Hepatocyte (in vitro differentiated cells): ENCODE measurements around the gene KRT20. TPM values are rescaled to one million over a fixed set of nuclear protein-coding genes. Genes with fewer than 3 reads are reported as not detected.
"Not testable (repeated sequence)": the region's sequence is repeated elsewhere in the genome, so short reads cannot be mapped to it uniquely, and the experiment has no call there.

Experiments
- DNase-seq: peaks from one replicate; pipeline ENCODE4 v3.0.0-alpha.2; 2016; ENCODE audit warnings: low spot score
- H2AFZ ChIP-seq: fragments of 200-600 bp; sonication (generic); 2 replicates; pipeline ENCODE4 v1.6.0; 2016; ENCODE audit warnings: antibody characterized with exemption, mild to moderate bottlenecking
- H3K27ac ChIP-seq: fragments of 200-600 bp; sonication (generic); 2 replicates; pipeline ENCODE4 v1.5.1; 2016; ENCODE audit warnings: mild to moderate bottlenecking
- H3K27me3 ChIP-seq: fragments of 200-600 bp; sonication (generic); 2 replicates; pipeline ENCODE4 v1.6.1; 2016
- H3K36me3 ChIP-seq: fragments of 200-600 bp; sonication (generic); replicated peaks from 2 replicates; pipeline ENCODE4 v1.5.1; 2016; ENCODE audit warnings: low read depth; ENCODE audit not compliant: insufficient read depth
- H3K4me1 ChIP-seq: fragments of 200-600 bp; sonication (generic); 2 replicates; pipeline ENCODE4 v1.5.1; 2016; ENCODE audit warnings: mild to moderate bottlenecking, moderate library complexity; ENCODE audit not compliant: insufficient read depth
- H3K4me2 ChIP-seq: fragments of 200-600 bp; sonication (generic); 2 replicates; pipeline ENCODE4 v1.6.0; 2016
- H3K4me3 ChIP-seq: fragments of 200-600 bp; sonication (generic); 2 replicates; pipeline ENCODE4 v1.5.1; 2016; ENCODE audit warnings: mild to moderate bottlenecking
- H3K79me2 ChIP-seq: fragments of 200-600 bp; sonication (generic); 2 replicates; pipeline ENCODE4 v1.6.0; 2017; ENCODE audit warnings: mild to moderate bottlenecking
- H3K9me2 ChIP-seq: fragments of 200-600 bp; sonication (generic); replicated peaks from 2 replicates; pipeline ENCODE4 v1.6.0; 2017; ENCODE audit warnings: mild to moderate bottlenecking; ENCODE audit not compliant: insufficient read depth
- H3K9me3 ChIP-seq: fragments of 200-600 bp; sonication (generic); 2 replicates; pipeline ENCODE4 v1.5.1; 2016; ENCODE audit warnings: low read depth, mild to moderate bottlenecking
- H4K20me1 ChIP-seq: fragments of 200-600 bp; sonication (generic); 2 replicates; pipeline ENCODE4 v1.6.0; 2016; ENCODE audit warnings: mild to moderate bottlenecking; ENCODE audit not compliant: insufficient read depth, poor library complexity, severe bottlenecking
- EZH2 ChIP-seq: fragments of 200-600 bp; sonication (generic); IDR thresholded peaks from 2 replicates; pipeline ENCODE4 v1.6.1; 2016; ENCODE audit warnings: antibody characterized with exemption, mild to moderate bottlenecking, borderline replicate concordance
- EZH2phosphoT487 ChIP-seq: fragments of 200-600 bp; sonication (generic); IDR thresholded peaks from one replicate; pipeline ENCODE4 v1.6.1; 2018; ENCODE audit warnings: antibody characterized with exemption, mild to moderate bottlenecking, low read depth, moderate library complexity; ENCODE audit not compliant: unreplicated experiment, severe bottlenecking
- WGBS: methylation state at CpG from one replicate; pipeline ENCODE4 v1.1.6; 2016; ENCODE audit warnings: low lambda C conversion rate; ENCODE audit errors: missing lambda C conversion rate; 5-methylcytosine and 5-hydroxymethylcytosine counted together
- polyA plus RNA-seq: library from polyadenylated mRNA; unstranded; fragments of >200 nt; fragmentation: Nextera tagmentation; extraction: Ambion mirVana; gene quantifications from 2 replicates; pipeline ENCODE4 v1.2.1, GENCODE V29; 2016
- total RNA-seq: library from RNA; depleted of rRNA; stranded (reverse); fragments of >200 nt; gene quantifications from 2 replicates; pipeline ENCODE4 v1.2.3, GENCODE V29; 2014
- TF ChIP-seq, protein P1 (sequence below): fragments of 200-600 bp; sonication (generic); IDR thresholded peaks from 2 replicates; pipeline ENCODE4 v1.5.1; 2016; ENCODE audit warnings: antibody characterized with exemption, mild to moderate bottlenecking; ENCODE audit not compliant: poor library complexity

The KRT20 gene
- total and polyA plus RNA-seq, 2 experiments from 2014 or later = 1.5 to 3.4 TPM

DNA sequence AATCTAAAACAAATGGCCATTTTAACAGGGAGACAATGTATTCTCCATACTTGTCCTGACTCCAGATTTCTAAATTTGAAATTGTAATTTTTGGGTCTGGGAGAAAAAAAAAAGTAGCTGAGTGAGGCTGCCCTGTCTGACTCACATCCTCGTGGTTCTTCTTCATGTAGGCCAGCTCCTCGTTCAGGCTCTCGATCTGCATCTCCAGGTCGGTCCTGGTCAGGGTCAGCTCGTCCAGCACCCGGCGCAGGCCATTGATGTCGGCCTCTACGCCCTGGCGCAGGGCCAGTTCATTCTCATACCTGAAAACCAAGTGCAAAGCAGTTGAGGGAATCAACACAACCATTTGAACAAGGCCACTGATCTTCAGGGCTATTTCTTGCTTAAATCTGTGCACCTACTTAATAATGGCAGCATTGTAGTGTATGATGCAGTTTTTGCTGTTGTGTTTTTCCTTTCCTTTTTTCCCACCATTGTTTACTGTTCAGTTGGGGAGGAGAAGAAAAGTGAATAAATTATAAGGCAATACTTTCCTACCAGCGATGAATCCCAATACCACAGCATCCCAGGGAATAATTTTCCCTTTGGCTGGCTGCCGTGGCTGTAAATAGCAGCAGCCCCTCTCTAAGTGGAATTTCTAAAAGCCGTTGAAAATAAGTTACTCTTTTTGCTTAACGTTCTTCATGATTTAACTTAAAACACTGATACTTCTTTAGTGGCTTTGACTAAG is 20.2 kb downstream of the KRT20 start:
- Histone ChIP-seq H3K27me3 (no peaks in the 10 kb centered on the region), H3K9me3 (no peaks in the 10 kb centered on the region), H4K20me1 (no peaks in the 10 kb centered on the region), H3K4me3 (no peak overlapping the region), H3K4me2 (no peak overlapping the region), H3K9me2 (no peaks in the 10 kb centered on the region), H3K36me3 (no peaks in the 10 kb centered on the region), H2AFZ (no peak overlapping the region), H3K4me1 (peaks cover 3% of the 10 kb centered on the region), H3K79me2 (no peaks in the 10 kb centered on the region), H3K27ac (no peak overlapping the region)
- TF ChIP-seq, protein P1, sequence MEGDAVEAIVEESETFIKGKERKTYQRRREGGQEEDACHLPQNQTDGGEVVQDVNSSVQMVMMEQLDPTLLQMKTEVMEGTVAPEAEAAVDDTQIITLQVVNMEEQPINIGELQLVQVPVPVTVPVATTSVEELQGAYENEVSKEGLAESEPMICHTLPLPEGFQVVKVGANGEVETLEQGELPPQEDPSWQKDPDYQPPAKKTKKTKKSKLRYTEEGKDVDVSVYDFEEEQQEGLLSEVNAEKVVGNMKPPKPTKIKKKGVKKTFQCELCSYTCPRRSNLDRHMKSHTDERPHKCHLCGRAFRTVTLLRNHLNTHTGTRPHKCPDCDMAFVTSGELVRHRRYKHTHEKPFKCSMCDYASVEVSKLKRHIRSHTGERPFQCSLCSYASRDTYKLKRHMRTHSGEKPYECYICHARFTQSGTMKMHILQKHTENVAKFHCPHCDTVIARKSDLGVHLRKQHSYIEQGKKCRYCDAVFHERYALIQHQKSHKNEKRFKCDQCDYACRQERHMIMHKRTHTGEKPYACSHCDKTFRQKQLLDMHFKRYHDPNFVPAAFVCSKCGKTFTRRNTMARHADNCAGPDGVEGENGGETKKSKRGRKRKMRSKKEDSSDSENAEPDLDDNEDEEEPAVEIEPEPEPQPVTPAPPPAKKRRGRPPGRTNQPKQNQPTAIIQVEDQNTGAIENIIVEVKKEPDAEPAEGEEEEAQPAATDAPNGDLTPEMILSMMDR = no peak
- TF ChIP-seq EZH2 = no peak
- no peak for TF ChIP-seq EZH2phosphoT487
- 96% methylated on average over 14 of the region's 14 CpGs for WGBS
- DNase-seq = no peak

GRCh38 chr17:40862985-40863733 is 21.9 kb downstream of the KRT20 start:
- Histone ChIP-seq H2AFZ (no peak overlapping the region), H3K36me3 (no peaks in the 10 kb centered on the region), H3K9me2 (no peaks in the 10 kb centered on the region), H4K20me1 (no peaks in the 10 kb centered on the region), H3K79me2 (no peaks in the 10 kb centered on the region), H3K27ac (no peak overlapping the region), H3K27me3 (no peaks in the 10 kb centered on the region), H3K4me2 (no peak overlapping the region), H3K9me3 (no peaks in the 10 kb centered on the region), H3K4me1 (peaks cover 4% of the 10 kb centered on the region), H3K4me3 (no peak overlapping the region)
- DNase-seq = no peak
- 70% methylated on average over 39 of the region's 39 CpGs for WGBS
- no peak for TF ChIP-seq EZH2
- TF ChIP-seq, protein P1 = peak; percentile 29

- Histone ChIP-seq H3K27me3 (no peaks in the 10 kb centered on the region), H4K20me1 (no peaks in the 10 kb centered on the region), H2AFZ (no peak overlapping the region), H3K4me2 (no peak overlapping the region), H3K27ac (peak overlapping the region; percentile 54), H3K4me1 (peaks cover 11% of the 10 kb centered on the region), H3K36me3 (no peaks in the 10 kb centered on the region), H3K9me2 (no peaks in the 10 kb centered on the region), H3K79me2 (no peaks in the 10 kb centered on the region), H3K4me3 (no peak overlapping the region), H3K9me3 (no peaks in the 10 kb centered on the region)
- TF ChIP-seq, protein P1 = no peak
- TF ChIP-seq EZH2 (no peak), EZH2phosphoT487 (no peak)
- WGBS = 85% methylated on average over 2 of the region's 2 CpGs
- peak; percentile 48 for DNase-seq
Observed at GRCh38 chr17:40859536-40859935, 25.5 kb downstream of the KRT20 start.

DNA sequence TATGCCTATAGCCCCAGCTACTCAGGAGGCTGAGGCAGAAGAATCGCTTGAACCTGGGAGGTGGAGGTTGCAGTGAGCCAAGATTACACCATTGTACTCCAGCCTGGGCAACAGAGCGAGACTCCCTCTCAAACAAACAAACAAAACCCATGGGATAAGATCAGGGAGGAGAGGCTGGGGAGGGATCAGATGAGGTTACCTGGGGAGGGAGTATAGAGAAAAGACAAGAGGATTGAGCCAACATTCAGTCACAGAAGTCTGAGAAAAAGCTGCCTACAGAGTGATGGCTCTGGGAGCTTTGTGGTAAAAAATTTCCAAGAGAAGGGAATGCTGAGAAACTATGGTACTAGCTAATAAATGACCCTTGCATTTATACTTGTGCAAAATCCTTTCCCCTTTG is 26.4 kb downstream of the KRT20 start:
- H3K4me1 ChIP-seq = peaks cover 15% of the 10 kb centered on the region
- H3K36me3 ChIP-seq, H3K4me3 ChIP-seq, H2AFZ ChIP-seq, H3K9me3 ChIP-seq, DNase-seq, H3K27me3 ChIP-seq, H4K20me1 ChIP-seq, H3K79me2 ChIP-seq, H3K9me2 ChIP-seq, H3K4me2 ChIP-seq: not testable (repeated sequence)
- WGBS = 92% methylated on average over 2 of the region's 2 CpGs
- H3K27ac ChIP-seq = peak overlapping the region; percentile 54
